ENCODE results near the gene IGSF21. TPM values are rescaled to one million over a fixed set of nuclear protein-coding genes. Genes with fewer than 3 reads are reported as not detected.

The IGSF21 gene
- total and polyA plus RNA-seq, 2 of the 8 experiments (the other 6 are each of a cell fraction or from before 2014, with no cell fraction given): 22.5 to 28.5 TPM

DNA sequence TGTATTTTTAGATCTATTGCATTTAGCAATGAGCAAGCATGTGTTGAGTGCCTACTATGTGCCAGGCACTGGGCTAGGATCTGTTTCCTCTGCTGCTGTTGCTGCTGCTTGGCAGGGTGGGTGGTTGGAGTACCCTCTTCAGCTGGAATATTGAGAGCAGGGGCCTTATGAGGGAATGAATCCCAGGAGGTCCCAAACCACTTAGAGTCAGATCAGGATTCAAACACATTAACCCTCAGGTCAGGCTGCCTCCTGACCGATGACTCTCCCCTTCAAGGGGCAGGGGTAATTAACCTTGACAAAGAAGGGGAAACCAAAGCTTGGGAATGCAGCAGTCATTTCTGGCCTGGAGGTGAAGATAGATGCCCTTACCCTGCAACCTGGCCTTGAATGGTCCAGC, 138.0 kb downstream of the IGSF21 start (continued):
- TF ChIP-seq, protein P1, sequence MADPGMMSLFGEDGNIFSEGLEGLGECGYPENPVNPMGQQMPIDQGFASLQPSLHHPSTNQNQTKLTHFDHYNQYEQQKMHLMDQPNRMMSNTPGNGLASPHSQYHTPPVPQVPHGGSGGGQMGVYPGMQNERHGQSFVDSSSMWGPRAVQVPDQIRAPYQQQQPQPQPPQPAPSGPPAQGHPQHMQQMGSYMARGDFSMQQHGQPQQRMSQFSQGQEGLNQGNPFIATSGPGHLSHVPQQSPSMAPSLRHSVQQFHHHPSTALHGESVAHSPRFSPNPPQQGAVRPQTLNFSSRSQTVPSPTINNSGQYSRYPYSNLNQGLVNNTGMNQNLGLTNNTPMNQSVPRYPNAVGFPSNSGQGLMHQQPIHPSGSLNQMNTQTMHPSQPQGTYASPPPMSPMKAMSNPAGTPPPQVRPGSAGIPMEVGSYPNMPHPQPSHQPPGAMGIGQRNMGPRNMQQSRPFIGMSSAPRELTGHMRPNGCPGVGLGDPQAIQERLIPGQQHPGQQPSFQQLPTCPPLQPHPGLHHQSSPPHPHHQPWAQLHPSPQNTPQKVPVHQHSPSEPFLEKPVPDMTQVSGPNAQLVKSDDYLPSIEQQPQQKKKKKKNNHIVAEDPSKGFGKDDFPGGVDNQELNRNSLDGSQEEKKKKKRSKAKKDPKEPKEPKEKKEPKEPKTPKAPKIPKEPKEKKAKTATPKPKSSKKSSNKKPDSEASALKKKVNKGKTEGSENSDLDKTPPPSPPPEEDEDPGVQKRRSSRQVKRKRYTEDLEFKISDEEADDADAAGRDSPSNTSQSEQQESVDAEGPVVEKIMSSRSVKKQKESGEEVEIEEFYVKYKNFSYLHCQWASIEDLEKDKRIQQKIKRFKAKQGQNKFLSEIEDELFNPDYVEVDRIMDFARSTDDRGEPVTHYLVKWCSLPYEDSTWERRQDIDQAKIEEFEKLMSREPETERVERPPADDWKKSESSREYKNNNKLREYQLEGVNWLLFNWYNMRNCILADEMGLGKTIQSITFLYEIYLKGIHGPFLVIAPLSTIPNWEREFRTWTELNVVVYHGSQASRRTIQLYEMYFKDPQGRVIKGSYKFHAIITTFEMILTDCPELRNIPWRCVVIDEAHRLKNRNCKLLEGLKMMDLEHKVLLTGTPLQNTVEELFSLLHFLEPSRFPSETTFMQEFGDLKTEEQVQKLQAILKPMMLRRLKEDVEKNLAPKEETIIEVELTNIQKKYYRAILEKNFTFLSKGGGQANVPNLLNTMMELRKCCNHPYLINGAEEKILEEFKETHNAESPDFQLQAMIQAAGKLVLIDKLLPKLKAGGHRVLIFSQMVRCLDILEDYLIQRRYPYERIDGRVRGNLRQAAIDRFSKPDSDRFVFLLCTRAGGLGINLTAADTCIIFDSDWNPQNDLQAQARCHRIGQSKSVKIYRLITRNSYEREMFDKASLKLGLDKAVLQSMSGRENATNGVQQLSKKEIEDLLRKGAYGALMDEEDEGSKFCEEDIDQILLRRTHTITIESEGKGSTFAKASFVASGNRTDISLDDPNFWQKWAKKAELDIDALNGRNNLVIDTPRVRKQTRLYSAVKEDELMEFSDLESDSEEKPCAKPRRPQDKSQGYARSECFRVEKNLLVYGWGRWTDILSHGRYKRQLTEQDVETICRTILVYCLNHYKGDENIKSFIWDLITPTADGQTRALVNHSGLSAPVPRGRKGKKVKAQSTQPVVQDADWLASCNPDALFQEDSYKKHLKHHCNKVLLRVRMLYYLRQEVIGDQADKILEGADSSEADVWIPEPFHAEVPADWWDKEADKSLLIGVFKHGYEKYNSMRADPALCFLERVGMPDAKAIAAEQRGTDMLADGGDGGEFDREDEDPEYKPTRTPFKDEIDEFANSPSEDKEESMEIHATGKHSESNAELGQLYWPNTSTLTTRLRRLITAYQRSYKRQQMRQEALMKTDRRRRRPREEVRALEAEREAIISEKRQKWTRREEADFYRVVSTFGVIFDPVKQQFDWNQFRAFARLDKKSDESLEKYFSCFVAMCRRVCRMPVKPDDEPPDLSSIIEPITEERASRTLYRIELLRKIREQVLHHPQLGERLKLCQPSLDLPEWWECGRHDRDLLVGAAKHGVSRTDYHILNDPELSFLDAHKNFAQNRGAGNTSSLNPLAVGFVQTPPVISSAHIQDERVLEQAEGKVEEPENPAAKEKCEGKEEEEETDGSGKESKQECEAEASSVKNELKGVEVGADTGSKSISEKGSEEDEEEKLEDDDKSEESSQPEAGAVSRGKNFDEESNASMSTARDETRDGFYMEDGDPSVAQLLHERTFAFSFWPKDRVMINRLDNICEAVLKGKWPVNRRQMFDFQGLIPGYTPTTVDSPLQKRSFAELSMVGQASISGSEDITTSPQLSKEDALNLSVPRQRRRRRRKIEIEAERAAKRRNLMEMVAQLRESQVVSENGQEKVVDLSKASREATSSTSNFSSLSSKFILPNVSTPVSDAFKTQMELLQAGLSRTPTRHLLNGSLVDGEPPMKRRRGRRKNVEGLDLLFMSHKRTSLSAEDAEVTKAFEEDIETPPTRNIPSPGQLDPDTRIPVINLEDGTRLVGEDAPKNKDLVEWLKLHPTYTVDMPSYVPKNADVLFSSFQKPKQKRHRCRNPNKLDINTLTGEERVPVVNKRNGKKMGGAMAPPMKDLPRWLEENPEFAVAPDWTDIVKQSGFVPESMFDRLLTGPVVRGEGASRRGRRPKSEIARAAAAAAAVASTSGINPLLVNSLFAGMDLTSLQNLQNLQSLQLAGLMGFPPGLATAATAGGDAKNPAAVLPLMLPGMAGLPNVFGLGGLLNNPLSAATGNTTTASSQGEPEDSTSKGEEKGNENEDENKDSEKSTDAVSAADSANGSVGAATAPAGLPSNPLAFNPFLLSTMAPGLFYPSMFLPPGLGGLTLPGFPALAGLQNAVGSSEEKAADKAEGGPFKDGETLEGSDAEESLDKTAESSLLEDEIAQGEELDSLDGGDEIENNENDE (IDR thresholded peaks at IDR 0.05; ENCODE audit: insufficient replicate concordance, low read length): no peak
- no peak for TF ChIP-seq EP300 (IDR thresholded peaks at IDR 0.05; ENCODE audit: borderline replicate concordance in 1 of 2, low read depth in 2 of 2, low read length in 2 of 2)
